Measurements from ENCODE around the gene DGKZ. TPM values are rescaled to one million over a fixed set of nuclear protein-coding genes. Genes with fewer than 3 reads are reported as not detected.

The DGKZ gene
- total and polyA plus RNA-seq, 10 of the 15 experiments (the other 5 are each of a cell fraction or from before 2014, with no cell fraction given) = 0.50 to 78.4 (median 39.5) TPM

GRCh38 chr11:46421257-46421880, 74.1 kb downstream of the DGKZ start:
- TF ChIP-seq REST (IDR thresholded peaks at IDR 0.05; ENCODE audit: low read depth, low read length) (no peak), SMAD1 (IDR thresholded peaks at IDR 0.05; ENCODE audit: low read depth, partially characterized antibody) (no peak), HSF1 (IDR thresholded peaks at IDR 0.05; ENCODE audit: low read depth, low read length) (no peak), SMAD5 (IDR thresholded peaks at IDR 0.05; ENCODE audit: low read depth) (no peak), CHD4 (IDR thresholded peaks at IDR 0.05) (no peak), SUPT20H (IDR thresholded peaks at IDR 0.05; ENCODE audit: borderline replicate concordance, control insufficient read depth, low read depth, low read length) (no peak), SIN3A (IDR thresholded peaks at IDR 0.05; ENCODE audit: low read depth, low read length) (no peak), BCL11A (IDR thresholded peaks at IDR 0.05; ENCODE audit: low read depth, low read length) (no peak), NFYB (IDR thresholded peaks at IDR 0.05; ENCODE audit: insufficient read depth, low read depth, low read length) (no peak), ZBTB33 (IDR thresholded peaks at IDR 0.05) (no peak), SMC3 (IDR thresholded peaks at IDR 0.05; ENCODE audit: borderline replicate concordance, low read length) (no peak), ATF7 (IDR thresholded peaks at IDR 0.05; ENCODE audit: low read depth) (no peak), NFXL1 (IDR thresholded peaks at IDR 0.05; ENCODE audit: borderline replicate concordance) (no peak), RAD21 (IDR thresholded peaks at IDR 0.05; ENCODE audit: insufficient read depth, low read depth, low read length) (no peak)
- DNase-seq (ENCODE audit: low read depth, low spot score) (no peak), ATAC-seq (no peak), FAIRE-seq (no peak)
- H3K27ac ChIP-seq (ENCODE audit: control insufficient read depth, insufficient read depth) = no peak overlapping the region
- in situ Hi-C loops (cut with MboI) = no loop called here
- CTCF ChIA-PET = interaction anchor here (0.7 to 1.7 kb wide), 3 partner anchors 11 to 25 kb away, joined by 3 to 4 read pairs (median 3); no protein-coding TSS in a partner anchor
- H3K27me3 ChIP-seq (replicated peaks in 1 of 2; ENCODE audit: control insufficient read depth in 2 of 2, insufficient read depth in 2 of 2, low read length in 1 of 2) = no peaks in the 10 kb centered on the region
- H3K4me2 ChIP-seq (ENCODE audit: control insufficient read depth, insufficient read depth) = no peak overlapping the region
- POLR2A ChIA-PET = interaction anchor here (0.6 kb wide), 1 partner anchor 21 kb away, joined by 5 read pairs; no protein-coding TSS in a partner anchor
- RAD21 ChIA-PET (ENCODE audit: unreplicated experiment) = interaction anchor here (1.7 kb wide), 1 partner anchor 69 kb away, joined by 4 read pairs; no protein-coding TSS in a partner anchor
- no peaks in the 10 kb centered on the region for H3K9me3 ChIP-seq (replicated peaks; ENCODE audit: control insufficient read depth, insufficient read depth, low read length)
- H2AFZ ChIP-seq (ENCODE audit: control insufficient read depth, low read depth, low read length) = no peak overlapping the region
- no peaks in the 10 kb centered on the region for H4K20me1 ChIP-seq (ENCODE audit: control insufficient read depth, insufficient read depth)
- SMC1A ChIA-PET (ENCODE audit: uncharacterized antibody, unreplicated experiment) = interaction anchor here (0.8 to 1.0 kb wide), 2 partner anchors 14 to 68 kb away, joined by 3 to 4 read pairs; no protein-coding TSS in a partner anchor
- no peak overlapping the region for H3K4me3 ChIP-seq
- 92% methylated on average over 8 of the region's 8 CpGs for WGBS (ENCODE audit: insufficient coverage, insufficient replicate concordance, low lambda C conversion rate, missing lambda C conversion rate)
- H3K9ac ChIP-seq (ENCODE audit: control insufficient read depth, insufficient read depth, low read length) = no peak overlapping the region
- intact Hi-C loops (cut with micrococcal nuclease; ENCODE audit: unreplicated experiment) = no loop called here
- no TSS peak for BruUV-seq (replicated peaks)
- no peaks in the 10 kb centered on the region for H3K79me2 ChIP-seq (ENCODE audit: control insufficient read depth, insufficient read depth, low read length)
- H3K36me3 ChIP-seq (ENCODE audit: control insufficient read depth in 2 of 2, insufficient read depth in 2 of 2, low read length in 1 of 2) = peaks cover 2 to 5% of the 10 kb centered on the region in 2 experiments; a peak in 3 of 4 replicates
- no peaks in the 10 kb centered on the region for H3K4me1 ChIP-seq (ENCODE audit: control insufficient read depth, insufficient read depth, low read length)

Data from GM12878 (cell line).